ENCODE results near the gene NEK10. TPM values are rescaled to one million over a fixed set of nuclear protein-coding genes. Genes with fewer than 3 reads are reported as not detected.

The NEK10 gene
- total RNA-seq, 1 donor from 2014 or later = 9.4 TPM

- no peak for DNase-seq
- intact Hi-C loops (cut with DNase I) = no loop called here
- Histone ChIP-seq H3K27ac (no peak overlapping the region), H3K36me3 (no peaks in the 10 kb centered on the region), H3K27me3 (ENCODE audit: low read depth) (no peaks in the 10 kb centered on the region), H3K4me1 (no peaks in the 10 kb centered on the region), H3K9me3 (no peaks in the 10 kb centered on the region), H3K4me3 (no peak overlapping the region)
- no peak for TF ChIP-seq CTCF (IDR thresholded peaks at IDR 0.05)
- ATAC-seq = no peak
Observed at GRCh38 chr3:27345959-27346865, 23.0 kb downstream of the NEK10 start.

GRCh38 chr3:27345493-27345892 is 23.7 kb downstream of the NEK10 start:
- H3K27me3 ChIP-seq (ENCODE audit: low read depth) = no peaks in the 10 kb centered on the region
- DNase-seq (no peak), ATAC-seq (peak; percentile 62 to 86)
- no peak overlapping the region for H3K27ac ChIP-seq
- H3K36me3 ChIP-seq = no peaks in the 10 kb centered on the region
- H3K4me1 ChIP-seq = no peaks in the 10 kb centered on the region
- TF ChIP-seq CTCF (IDR thresholded peaks at IDR 0.05) = no peak
- intact Hi-C loops (cut with DNase I) = no loop called here
- H3K4me3 ChIP-seq = no peak overlapping the region
- H3K9me3 ChIP-seq = no peaks in the 10 kb centered on the region

- no peak for TF ChIP-seq CTCF (IDR thresholded peaks at IDR 0.05)
- Histone ChIP-seq H3K4me1 (no peaks in the 10 kb centered on the region), H3K27me3 (ENCODE audit: low read depth) (no peaks in the 10 kb centered on the region), H3K4me3 (no peak overlapping the region), H3K9me3 (no peaks in the 10 kb centered on the region), H3K27ac (no peak overlapping the region), H3K36me3 (no peaks in the 10 kb centered on the region)
- no peak for DNase-seq
- no peak for ATAC-seq
- intact Hi-C loops (cut with DNase I) = no loop called here
Observed at GRCh38 chr3:27345045-27345444, 24.1 kb downstream of the NEK10 start.

GRCh38 chr3:27344192-27344591 is 25.0 kb downstream of the NEK10 start:
- H3K4me3 ChIP-seq = no peak overlapping the region
- no peaks in the 10 kb centered on the region for H3K36me3 ChIP-seq
- H3K27ac ChIP-seq = no peak overlapping the region
- no peak for DNase-seq
- ATAC-seq = no peak
- H3K9me3 ChIP-seq = no peaks in the 10 kb centered on the region
- TF ChIP-seq CTCF (IDR thresholded peaks at IDR 0.05) = no peak
- intact Hi-C loops (cut with DNase I) = no loop called here
- no peaks in the 10 kb centered on the region for H3K4me1 ChIP-seq
- H3K27me3 ChIP-seq (ENCODE audit: low read depth) = no peaks in the 10 kb centered on the region

GRCh38 chr3:27342267-27342666 is 26.9 kb downstream of the NEK10 start:
- no peaks in the 10 kb centered on the region for H3K27me3 ChIP-seq (ENCODE audit: low read depth)
- ATAC-seq = no peak
- H3K27ac ChIP-seq = no peak overlapping the region
- no peaks in the 10 kb centered on the region for H3K9me3 ChIP-seq
- intact Hi-C loops (cut with DNase I) = no loop called here
- DNase-seq = no peak
- no peaks in the 10 kb centered on the region for H3K36me3 ChIP-seq
- H3K4me1 ChIP-seq = no peaks in the 10 kb centered on the region
- no peak overlapping the region for H3K4me3 ChIP-seq
- TF ChIP-seq CTCF (IDR thresholded peaks at IDR 0.05) = no peak

Measured in lower lobe of right lung (tissue), 2 donors.